A673 (cell line): ENCODE data around the gene DNAH1. TPM values are rescaled to one million over a fixed set of nuclear protein-coding genes. Genes with fewer than 3 reads are reported as not detected.

Experiments used
- BruUV-seq: library from RNA; stranded (reverse); fragments of 400-500 nt; replicated peaks from 2 replicates; lab custom pipeline; 2021; lab: Mats Ljungman, UMichigan
- CTCF ChIA-PET: fragments of 300-600 bp; sonication (Branson Sonifier 250); formaldehyde crosslinking; loops from one replicate; lab custom pipeline; 2022; ENCODE audit warnings: antibody characterized with exemption; lab: Charles Lee
- POLR2A ChIA-PET: fragments of 300-600 bp; sonication (Branson Sonifier 250); formaldehyde crosslinking; loops from one replicate; lab custom pipeline; 2022; ENCODE audit warnings: antibody characterized with exemption; ENCODE audit not compliant: low non-redundant PET; lab: Charles Lee
- DNase-seq: peaks from one replicate; pipeline ENCODE4 v3.0.0-alpha.2; 2015; ENCODE audit warnings: low spot score
- H3K27ac ChIP-seq: fragments of 200-600 bp; sonication (generic); 2 replicates; pipeline ENCODE4 v1.5.1; 2016; ENCODE audit warnings: mixed run types, low read depth, mild to moderate bottlenecking, mixed read lengths, antibody characterized with exemption, low read length; ENCODE audit not compliant: poor library complexity, severe bottlenecking
- H3K27me3 ChIP-seq: fragments of 200-600 bp; sonication (generic); replicated peaks from 2 replicates; pipeline ENCODE4 v1.6.1; 2017; ENCODE audit warnings: mixed run types, low read depth, mild to moderate bottlenecking, mixed read lengths, antibody characterized with exemption, low read length; ENCODE audit not compliant: insufficient read depth, poor library complexity
- H3K36me3 ChIP-seq: fragments of 200-600 bp; sonication (generic); 2 replicates; pipeline ENCODE4 v1.6.1; 2016; ENCODE audit warnings: mixed run types, mild to moderate bottlenecking, mixed read lengths, antibody characterized with exemption, low read length; ENCODE audit not compliant: insufficient read depth, poor library complexity, severe bottlenecking
- H3K4me1 ChIP-seq: fragments of 200-600 bp; sonication (generic); 2 replicates; pipeline ENCODE4 v1.6.1; 2017; ENCODE audit warnings: mixed run types, mild to moderate bottlenecking, mixed read lengths, antibody characterized with exemption, low read length; ENCODE audit not compliant: insufficient read depth, poor library complexity, severe bottlenecking
- H3K4me3 ChIP-seq: fragments of 200-600 bp; sonication (generic); 2 replicates; pipeline ENCODE4 v1.5.1; 2016; ENCODE audit warnings: low read depth, mixed run types, mild to moderate bottlenecking, mixed read lengths, low read length; ENCODE audit not compliant: poor library complexity, severe bottlenecking
- H3K9me3 ChIP-seq: fragments of 200-600 bp; sonication (generic); 2 replicates; pipeline ENCODE4 v1.6.1; 2016; ENCODE audit warnings: mixed run types, low read depth, mild to moderate bottlenecking, mixed read lengths, antibody characterized with exemption, low read length; ENCODE audit not compliant: poor library complexity, severe bottlenecking
- CTCF ChIP-seq: fragments of 300-800, 200-600 bp; sonication (generic); conservative IDR thresholded peaks from 2 replicates; pipeline ENCODE4 v1.5.1; 2017; ENCODE audit warnings: low read depth, mild to moderate bottlenecking, antibody characterized with exemption, low read length, moderate library complexity, mixed read lengths
- EZH2 ChIP-seq: fragments of 200-600 bp; sonication (generic); IDR thresholded peaks from 2 replicates; pipeline ENCODE4 v1.6.1; 2017; ENCODE audit warnings: borderline replicate concordance, low read depth, mild to moderate bottlenecking, mixed read lengths, antibody characterized with exemption, low read length; ENCODE audit not compliant: poor library complexity, severe bottlenecking
- intact Hi-C: fragments of 100-400 bp; cut with micrococcal nuclease; formaldehyde crosslinking; loops from one replicate; pipeline ENCODE4 v1.10.0; 2022; ENCODE audit not compliant: unreplicated experiment
- total RNA-seq: library from RNA; stranded (reverse); gene quantifications from 2 replicates; pipeline ENCODE4 v1.2.3, GENCODE V29; 2021

DNAH1 gene
- total RNA-seq, 1 experiment from 2014 or later: 1.3 TPM

- POLR2A ChIA-PET: no interaction called here
- intact Hi-C loops: no loop called here
- H3K27me3 ChIP-seq: no peaks in the 10 kb centered on the region
- H3K36me3 ChIP-seq: no peaks in the 10 kb centered on the region
- BruUV-seq: no TSS peak
- no peaks in the 10 kb centered on the region for H3K9me3 ChIP-seq
- TF ChIP-seq CTCF: no peak
- TF ChIP-seq EZH2: no peak
- H3K4me3 ChIP-seq: no peak overlapping the region
- no peak for DNase-seq
- H3K27ac ChIP-seq: no peak overlapping the region
- H3K4me1 ChIP-seq: no peaks in the 10 kb centered on the region
- CTCF ChIA-PET: no interaction called here
Observed at GRCh38 chr3:52438104-52438376, 121.9 kb downstream of the DNAH1 start.

GRCh38 chr3:52438579-52439425, 122.7 kb downstream of the DNAH1 start:
- no TSS peak for BruUV-seq
- TF ChIP-seq EZH2: no peak
- no peak for TF ChIP-seq CTCF
- ChIA-PET CTCF (no interaction called here), POLR2A (no interaction called here)
- Histone ChIP-seq H3K36me3 (no peaks in the 10 kb centered on the region), H3K27ac (no peak overlapping the region), H3K9me3 (no peaks in the 10 kb centered on the region), H3K4me1 (no peaks in the 10 kb centered on the region), H3K27me3 (no peaks in the 10 kb centered on the region), H3K4me3 (no peak overlapping the region)
- no peak for DNase-seq
- intact Hi-C loops: no loop called here

GRCh38 chr3:52439426-52440248, 123.5 kb downstream of the DNAH1 start:
- no TSS peak for BruUV-seq
- no peaks in the 10 kb centered on the region for H3K36me3 ChIP-seq
- intact Hi-C loops: no loop called here

More at GRCh38 chr3:52439426-52440248, 123.5 kb downstream of the DNAH1 start:
- DNase-seq: no peak
- Histone ChIP-seq H3K27ac (no peak overlapping the region), H3K4me3 (no peak overlapping the region), H3K9me3 (no peaks in the 10 kb centered on the region), H3K27me3 (no peaks in the 10 kb centered on the region), H3K4me1 (no peaks in the 10 kb centered on the region)
- POLR2A ChIA-PET: no interaction called here
- TF ChIP-seq EZH2 (no peak), CTCF (no peak)
- CTCF ChIA-PET: no interaction called here
